Esophagus squamous epithelium (tissue), 5 donors: ENCODE data around the gene PDAP1. TPM values are rescaled to one million over a fixed set of nuclear protein-coding genes. Genes with fewer than 3 reads are reported as not detected.

ENCODE experiments used
- DNase-seq: peaks from one replicate; lab custom pipeline; 2025; lab: John Stamatoyannopoulos, UW
- H3K27ac ChIP-seq, 4 donors: fragments of 200-600 bp; sonication (generic); one replicate each; pipeline ENCODE4 v1.5.1; 2016 to 2019; ENCODE audit warnings: mild to moderate bottlenecking in 1 of 4
- H3K27me3 ChIP-seq, 4 donors: fragments of 200-600 bp; sonication (generic); 1 replicate in 3 of 4; 2 replicates in 1 of 4; pipeline versions ENCODE4 v1.5.1 to v1.6.0; 2017 to 2021; ENCODE audit warnings: antibody characterized with exemption in 1 of 4
- H3K36me3 ChIP-seq, 3 donors: fragments of 200-600 bp; sonication (generic); one replicate each; pipeline ENCODE4 v1.5.1; 2016 to 2019
- H3K4me1 ChIP-seq, 3 donors: fragments of 200-600 bp; sonication (generic); one replicate each; pipeline ENCODE4 v1.5.1; 2017 to 2019
- H3K4me3 ChIP-seq, 4 donors: fragments of 200-600 bp; sonication (generic); 1 replicate in 3 of 4; 2 replicates in 1 of 4; pipeline ENCODE4 v1.5.1; 2016 to 2019; ENCODE audit warnings: mild to moderate bottlenecking in 2 of 4, moderate library complexity in 1 of 4
- H3K9me3 ChIP-seq, 3 donors: fragments of 200-600 bp; sonication (generic); one replicate each; pipeline ENCODE4 v1.5.1; 2016 to 2019
- CTCF ChIP-seq, 6 experiments: fragments of 450-650 bp in 4 of 6; fragments of 200-600 bp in 2 of 6; sonication (generic) in 2 of 6; IDR thresholded peaks; one replicate each; pipeline ENCODE4 v1.5.1; 2016 to 2019; ENCODE audit warnings: antibody characterized with exemption in 6 of 6, mild to moderate bottlenecking in 4 of 6, moderate library complexity in 4 of 6
- POLR2A ChIP-seq, 4 donors: fragments of 450-650 bp; IDR thresholded peaks; one replicate each; pipeline ENCODE4 v1.6.1; 2017; ENCODE audit warnings: antibody characterized with exemption in 4 of 4, mild to moderate bottlenecking in 4 of 4, moderate library complexity in 3 of 4
- WGBS, 2 donors: methylation state at CpG; one replicate each; pipeline ENCODE4 v1.1.5; 2018; 5-methylcytosine and 5-hydroxymethylcytosine counted together
- intact Hi-C: fragments of 100-400 bp; cut with DNase I; formaldehyde crosslinking; loops from one replicate; pipeline ENCODE4 v1.15.0; 2022
- total RNA-seq, 4 donors: library from RNA; depleted of rRNA; stranded (reverse); fragments of >200 nt; gene quantifications; one replicate each; pipeline ENCODE4 v1.1.0, GENCODE V29; 2016
- donor health status: DM: yes; HTN: yes; CAD: no.

Gene PDAP1
- total RNA-seq, 4 donors from 2014 or later: 79.2 to 120 (median 98.3) TPM

GRCh38 chr7:99455874-99456273 is 47.5 kb upstream of the PDAP1 start:
- WGBS, 2 donors: 91% methylated on average over 4 of the region's 9 CpGs; no CpG with 5 or more reads in 1 of the 2 donors
- H3K36me3 ChIP-seq: peaks cover 20 to 100% (median 50%) of the 10 kb centered on the region in 3 donors
- intact Hi-C loops: no loop called here

GRCh38 chr7:99453105-99453504 is 44.7 kb upstream of the PDAP1 start:
- no peaks in the 10 kb centered on the region for H3K9me3 ChIP-seq
- H3K4me1 ChIP-seq: peaks cover 0 to 25% (median 0%) of the 10 kb centered on the region in 3 donors
- H3K4me3 ChIP-seq: no peak overlapping the region
- intact Hi-C loops: no loop called here
- TF ChIP-seq CTCF (IDR thresholded peaks at IDR 0.05): no peak
- TF ChIP-seq POLR2A (IDR thresholded peaks at IDR 0.05): no peak
- H3K36me3 ChIP-seq: peaks cover 24 to 100% (median 63%) of the 10 kb centered on the region in 3 donors
- 60% methylated on average over 2 of the region's 11 CpGs; no CpG with 5 or more reads in 1 of the 2 donors for WGBS, 2 donors
- DNase-seq: no peak
- peak overlapping the region in 3 of 4 donors; percentile 64 to 78 (median 68) for H3K27ac ChIP-seq
- H3K27me3 ChIP-seq: no peaks in the 10 kb centered on the region

More at GRCh38 chr7:99455874-99456273, 47.5 kb upstream of the PDAP1 start:
- Histone ChIP-seq H3K4me3 (no peak overlapping the region), H3K27me3 (no peaks in the 10 kb centered on the region), H3K4me1 (peaks cover 0 to 38% (median 0%) of the 10 kb centered on the region in 3 donors), H3K9me3 (no peaks in the 10 kb centered on the region), H3K27ac (no peak overlapping the region)
- DNase-seq: no peak
- no peak for TF ChIP-seq POLR2A (IDR thresholded peaks at IDR 0.05)
- no peak for TF ChIP-seq CTCF (IDR thresholded peaks at IDR 0.05)

- peaks cover 0 to 25% (median 0%) of the 10 kb centered on the region in 3 donors for H3K4me1 ChIP-seq
- H3K9me3 ChIP-seq: no peaks in the 10 kb centered on the region
- WGBS, 2 donors: no CpG with 5 or more reads among the region's 13 CpGs
- DNase-seq: no peak
- H3K36me3 ChIP-seq: peaks cover 22 to 100% (median 63%) of the 10 kb centered on the region in 3 donors
- H3K27me3 ChIP-seq: no peaks in the 10 kb centered on the region
- H3K4me3 ChIP-seq: no peak overlapping the region
- TF ChIP-seq POLR2A (IDR thresholded peaks at IDR 0.05) (no peak), CTCF (IDR thresholded peaks at IDR 0.05) (no peak)
- intact Hi-C loops: no loop called here
- H3K27ac ChIP-seq: peak overlapping the region in 3 of 4 donors; percentile 64 to 78 (median 68)
Measured at GRCh38 chr7:99452541-99452940, 44.1 kb upstream of the PDAP1 start.

- TF ChIP-seq POLR2A (IDR thresholded peaks at IDR 0.05): no peak
- no peak for TF ChIP-seq CTCF (IDR thresholded peaks at IDR 0.05)
- H3K36me3 ChIP-seq: peaks cover 19 to 100% (median 60%) of the 10 kb centered on the region in 3 donors
- WGBS, 2 donors: 70 to 100% methylated on average over 1 to 3 of the region's 8 CpGs
- H3K27me3 ChIP-seq: no peaks in the 10 kb centered on the region
- no peak for DNase-seq
- H3K4me3 ChIP-seq: no peak overlapping the region
- intact Hi-C loops: no loop called here
- H3K27ac ChIP-seq: peak overlapping the region in 3 of 4 donors; percentile 64 to 78 (median 68)
- no peaks in the 10 kb centered on the region for H3K9me3 ChIP-seq
- peaks cover 0 to 25% (median 0%) of the 10 kb centered on the region in 3 donors for H3K4me1 ChIP-seq
Measured at GRCh38 chr7:99451936-99452335, 43.5 kb upstream of the PDAP1 start.

- no peak for TF ChIP-seq POLR2A (IDR thresholded peaks at IDR 0.05)
- TF ChIP-seq CTCF (IDR thresholded peaks at IDR 0.05): no peak
- H3K27me3 ChIP-seq: no peaks in the 10 kb centered on the region
- no peaks in the 10 kb centered on the region for H3K9me3 ChIP-seq
- H3K4me3 ChIP-seq: no peak overlapping the region
- peaks cover 0 to 25% (median 0%) of the 10 kb centered on the region in 3 donors for H3K4me1 ChIP-seq
- 77 to 89% methylated on average over 2 to 4 of the region's 5 CpGs for whole genome bisulfite sequencing, 2 donors
- no peak for DNase-seq
- peaks cover 19 to 99% (median 63%) of the 10 kb centered on the region in 3 donors for H3K36me3 ChIP-seq
- intact Hi-C loops: no loop called here
- H3K27ac ChIP-seq: no peak overlapping the region
Measured at GRCh38 chr7:99449326-99449725, 40.9 kb upstream of the PDAP1 start.
